Esophagus muscularis mucosa (tissue), 4 donors: Measurements from ENCODE around the gene DUSP21. TPM values are rescaled to one million over a fixed set of nuclear protein-coding genes. Genes with fewer than 3 reads are reported as not detected.
"Not testable (repeated sequence)": the region's sequence is repeated elsewhere in the genome, so short reads cannot be mapped to it uniquely, and the experiment has no call there.

ENCODE experiments used
- DNase-seq: peaks from one replicate; pipeline ENCODE4 v3.0.0-alpha.2; 2017; ENCODE audit errors: extremely low spot score
- H3K27ac ChIP-seq, 4 donors: fragments of 200-600 bp; sonication (generic); replicated peaks in 1 of 4; 1 replicate in 3 of 4; 2 replicates in 1 of 4; pipeline ENCODE4 v1.5.1; 2016 to 2019; ENCODE audit warnings: mild to moderate bottlenecking in 1 of 4
- H3K27me3 ChIP-seq, 4 donors: fragments of 200-600 bp; sonication (generic); one replicate each; pipeline versions ENCODE4 v1.5.1 to v1.6.0; 2016 to 2019
- H3K36me3 ChIP-seq, 4 donors: fragments of 200-600 bp; sonication (generic); one replicate each; pipeline ENCODE4 v1.5.1; 2016 to 2019
- H3K4me1 ChIP-seq, 4 donors: fragments of 200-600 bp; sonication (generic); one replicate each; pipeline ENCODE4 v1.5.1; 2016 to 2019
- H3K4me3 ChIP-seq, 4 donors: fragments of 200-600 bp; sonication (generic); 1 replicate in 2 of 4; 2 replicates in 2 of 4; pipeline ENCODE4 v1.5.1; 2016 to 2019; ENCODE audit warnings: mild to moderate bottlenecking in 4 of 4, moderate library complexity in 1 of 4
- H3K9me3 ChIP-seq, 4 donors: fragments of 200-600 bp; sonication (generic); 1 replicate in 3 of 4; 2 replicates in 1 of 4; pipeline ENCODE4 v1.5.1; 2016 to 2019
- CTCF ChIP-seq, 3 experiments: fragments of 200-600 bp in 2 of 3; fragments of 450-650 bp in 1 of 3; sonication (generic) in 2 of 3; IDR thresholded peaks; one replicate each; pipeline ENCODE4 v1.5.1; 2017 to 2019; ENCODE audit warnings: antibody characterized with exemption in 3 of 3, mild to moderate bottlenecking in 2 of 3, moderate library complexity in 1 of 3
- EP300 ChIP-seq: sonication (generic); formaldehyde crosslinking; IDR thresholded peaks from one replicate; pipeline ENCODE4 v1.6.1; 2017; ENCODE audit warnings: antibody characterized with exemption
- POLR2A ChIP-seq: fragments of 450-650 bp; IDR thresholded peaks from one replicate; pipeline ENCODE4 v1.6.1; 2017; ENCODE audit warnings: antibody characterized with exemption, moderate library complexity, mild to moderate bottlenecking, low read depth
- POLR2AphosphoS5 ChIP-seq, 2 donors: sonication (generic); formaldehyde crosslinking; IDR thresholded peaks; one replicate each; pipeline ENCODE4 v1.6.1; 2017; ENCODE audit warnings: antibody characterized with exemption in 2 of 2
- WGBS: methylation state at CpG from one replicate; pipeline ENCODE4 v1.1.5; 2018; 5-methylcytosine and 5-hydroxymethylcytosine counted together
- intact Hi-C: fragments of 100-400 bp; cut with DNase I; formaldehyde crosslinking; loops from one replicate; pipeline ENCODE4 v1.15.1; 2023
- total RNA-seq, 4 donors: library from RNA; depleted of rRNA; stranded (reverse); fragments of >200 nt; gene quantifications; one replicate each; pipeline versions ENCODE4 v1.1.0 to v1.2.1, GENCODE V29; 2016

DUSP21 gene
- total RNA-seq, 4 donors from 2014 or later: not detected

- 95% methylated on average over 10 of the region's 10 CpGs for WGBS
- Histone ChIP-seq H3K4me3 (no peak overlapping the region), H3K27ac (no peak overlapping the region), H3K9me3 (no peaks in the 10 kb centered on the region), H3K36me3 (no peaks in the 10 kb centered on the region), H3K4me1 (peaks cover 25 to 76% (median 38%) of the 10 kb centered on the region in 4 donors), H3K27me3 (no peaks in the 10 kb centered on the region)
- TF ChIP-seq CTCF (IDR thresholded peaks at IDR 0.05): no peak
- TF ChIP-seq EP300: no peak
- no peak for TF ChIP-seq POLR2AphosphoS5 (IDR thresholded peaks at IDR 0.05)
- no peak for TF ChIP-seq POLR2A
- DNase-seq: no peak
- intact Hi-C loops: no loop called here
These were observed 37.7 kb downstream of the DUSP21 start for GRCh38 chrX:44881549-44881948.

- Histone ChIP-seq H3K27me3 (no peaks in the 10 kb centered on the region), H3K36me3 (no peaks in the 10 kb centered on the region), H3K27ac (no peak overlapping the region), H3K4me3 (no peak overlapping the region), H3K9me3 (no peaks in the 10 kb centered on the region), H3K4me1 (peaks cover 18 to 77% (median 33%) of the 10 kb centered on the region in 4 donors)
- intact Hi-C loops: no loop called here
- DNase-seq: no peak
- no peak for TF ChIP-seq POLR2AphosphoS5 (IDR thresholded peaks at IDR 0.05)
- TF ChIP-seq POLR2A: no peak
- no peak for TF ChIP-seq CTCF (IDR thresholded peaks at IDR 0.05)
- TF ChIP-seq EP300: no peak
These were observed 38.8 kb downstream of the DUSP21 start for GRCh38 chrX:44882635-44883034.

- 75% methylated on average over 4 of the region's 4 CpGs for WGBS
These were observed 41.1 kb downstream of the DUSP21 start for GRCh38 chrX:44884944-44885343.

GRCh38 chrX:44889824-44890223 lies 46.0 kb downstream of the DUSP21 start:
- TF ChIP-seq POLR2A: no peak
- no peak for TF ChIP-seq EP300
- TF ChIP-seq POLR2AphosphoS5 (IDR thresholded peaks at IDR 0.05): no peak
- TF ChIP-seq CTCF (IDR thresholded peaks at IDR 0.05): no peak
- Histone ChIP-seq H3K36me3 (no peaks in the 10 kb centered on the region), H3K27me3 (no peaks in the 10 kb centered on the region), H3K9me3 (no peaks in the 10 kb centered on the region), H3K4me1 (peaks cover 0 to 48% (median 2%) of the 10 kb centered on the region in 4 donors), H3K4me3 (no peak overlapping the region), H3K27ac (no peak overlapping the region)
- no peak for DNase-seq
- intact Hi-C loops: no loop called here
- 84% methylated on average over 1 of the region's 1 CpG for WGBS

More at GRCh38 chrX:44884944-44885343, 41.1 kb downstream of the DUSP21 start:
- no peak overlapping the region for H3K4me3 ChIP-seq
- H3K9me3 ChIP-seq: no peaks in the 10 kb centered on the region
- TF ChIP-seq EP300 (no peak), POLR2AphosphoS5 (IDR thresholded peaks at IDR 0.05) (no peak), POLR2A (no peak)
- H3K4me1 ChIP-seq: peaks cover 4 to 72% (median 20%) of the 10 kb centered on the region in 4 donors
- intact Hi-C loops: no loop called here
- H3K36me3 ChIP-seq: no peaks in the 10 kb centered on the region
- H3K27me3 ChIP-seq: no peaks in the 10 kb centered on the region
- no peak for DNase-seq
- H3K27ac ChIP-seq: no peak overlapping the region

- 64% methylated on average over 3 of the region's 3 CpGs for WGBS
- Histone ChIP-seq H3K9me3 (no peaks in the 10 kb centered on the region), H3K27ac (no peak overlapping the region), H3K4me3 (no peak overlapping the region), H3K4me1 (peaks cover 0 to 44% (median 2%) of the 10 kb centered on the region in 4 donors), H3K36me3 (no peaks in the 10 kb centered on the region), H3K27me3 (no peaks in the 10 kb centered on the region)
- TF ChIP-seq EP300: no peak
- no peak for TF ChIP-seq POLR2A
- intact Hi-C loops: no loop called here
- DNase-seq: no peak
These were observed 46.4 kb downstream of the DUSP21 start for GRCh38 chrX:44890247-44890646.

- WGBS: 93% methylated on average over 6 of the region's 10 CpGs
- intact Hi-C loops: not testable (repeated sequence)
These were observed 46.9 kb downstream of the DUSP21 start for GRCh38 chrX:44890687-44891086.

More at GRCh38 chrX:44890687-44891086, 46.9 kb downstream of the DUSP21 start:
- not testable (repeated sequence) for H3K4me3 ChIP-seq, DNase-seq, H3K36me3 ChIP-seq, H3K27ac ChIP-seq, H3K27me3 ChIP-seq, H3K9me3 ChIP-seq
- H3K4me1 ChIP-seq: peaks cover 0 to 39% (median 2%) of the 10 kb centered on the region in 4 donors
